PC-9 (cell line): ENCODE measurements around the gene CAP2. TPM values are rescaled to one million over a fixed set of nuclear protein-coding genes. Genes with fewer than 3 reads are reported as not detected.
A peak's percentile ranks its signal among the peaks of the same experiment; 100 is the strongest.
"Not testable (repeated sequence)": the region's sequence is repeated elsewhere in the genome, so short reads cannot be mapped to it uniquely, and the experiment has no call there.

Source experiments
- BruUV-seq: library from RNA; stranded (reverse); fragments of 400-500 nt; replicated peaks from 2 replicates; lab custom pipeline; 2021; lab: Mats Ljungman, UMichigan
- CTCF ChIA-PET: fragments of 300-600 bp; sonication (Branson Sonifier 250); formaldehyde crosslinking; loops from one replicate; lab custom pipeline; 2022; ENCODE audit warnings: antibody characterized with exemption; lab: Charles Lee
- POLR2A ChIA-PET: fragments of 300-600 bp; sonication (Branson Sonifier 250); formaldehyde crosslinking; loops from one replicate; lab custom pipeline; 2022; ENCODE audit warnings: antibody characterized with exemption; ENCODE audit not compliant: unreplicated experiment; lab: Charles Lee
- DNase-seq, 2 experiments: peaks; one replicate each; pipeline versions ENCODE4 v3.0.0 to v3.0.0-alpha.2; 2015 to 2022; ENCODE audit warnings: mixed read lengths in 1 of 2
- H2AFZ ChIP-seq: fragments of 200-600 bp; sonication (generic); 2 replicates; pipeline ENCODE4 v1.8.1; 2017; ENCODE audit warnings: antibody characterized with exemption
- H3F3A ChIP-seq: fragments of 200-600 bp; sonication (generic); 2 replicates; pipeline ENCODE4 v1.8.1; 2017; ENCODE audit warnings: antibody characterized with exemption, mild to moderate bottlenecking, low read depth; ENCODE audit not compliant: insufficient read depth
- H3K27ac ChIP-seq: fragments of 200-600 bp; sonication (generic); 2 replicates; pipeline ENCODE4 v1.6.1; 2016; ENCODE audit warnings: mixed run types
- H3K27me3 ChIP-seq: fragments of 200-600 bp; sonication (generic); 2 replicates; pipeline ENCODE4 v1.6.1; 2016; ENCODE audit warnings: low read depth, mixed run types; ENCODE audit not compliant: insufficient read depth
- H3K36me3 ChIP-seq: fragments of 200-600 bp; sonication (generic); 2 replicates; pipeline ENCODE4 v1.6.1; 2016; ENCODE audit warnings: low read depth, mixed run types
- H3K4me1 ChIP-seq: fragments of 200-600 bp; sonication (generic); replicated peaks from 2 replicates; pipeline ENCODE4 v1.6.1; 2016; ENCODE audit warnings: mixed run types; ENCODE audit not compliant: insufficient read depth
- H3K4me2 ChIP-seq: fragments of 200-600 bp; sonication (generic); 2 replicates; pipeline ENCODE4 v1.6.1; 2017; ENCODE audit warnings: mixed run types
- H3K4me3 ChIP-seq: fragments of 200-600 bp; sonication (generic); 2 replicates; pipeline ENCODE4 v1.6.1; 2016; ENCODE audit warnings: mixed run types
- H3K79me2 ChIP-seq: fragments of 200-600 bp; sonication (generic); 2 replicates; pipeline ENCODE4 v1.6.1; 2017; ENCODE audit warnings: low read depth, mixed run types
- H3K9me2 ChIP-seq: fragments of 200-600 bp; sonication (generic); 2 replicates; pipeline ENCODE4 v1.8.1; 2017; ENCODE audit warnings: mild to moderate bottlenecking; ENCODE audit not compliant: insufficient read depth
- H3K9me3 ChIP-seq: fragments of 200-600 bp; sonication (generic); 2 replicates; pipeline ENCODE4 v1.8.1; 2016; ENCODE audit warnings: low read depth; ENCODE audit not compliant: insufficient read depth
- H4K20me1 ChIP-seq: fragments of 200-600 bp; sonication (generic); 2 replicates; pipeline ENCODE4 v1.8.1; 2017; ENCODE audit not compliant: insufficient read depth
- CTCF ChIP-seq: fragments of 200-600 bp; sonication (generic); conservative IDR thresholded peaks from 2 replicates; pipeline ENCODE4 v1.6.1; 2017; ENCODE audit warnings: mixed run types, antibody characterized with exemption, mild to moderate bottlenecking, moderate library complexity
- EZH2 ChIP-seq: fragments of 200-600 bp; sonication (generic); IDR thresholded peaks from 2 replicates; pipeline ENCODE4 v1.8.0; 2017; ENCODE audit warnings: antibody characterized with exemption, low read depth
- intact Hi-C: fragments of 100-400 bp; cut with micrococcal nuclease; formaldehyde crosslinking; loops from one replicate; pipeline ENCODE4 v1.10.0; 2022; ENCODE audit not compliant: unreplicated experiment
- total RNA-seq: library from RNA; stranded (reverse); gene quantifications from 2 replicates; pipeline ENCODE4 v1.2.3, GENCODE V29; 2021

CAP2 gene
- total RNA-seq, 1 experiment from 2014 or later, result 12.0 TPM

- H4K20me1 ChIP-seq, result no peaks in the 10 kb centered on the region
- BruUV-seq, result no TSS peak
- H3K36me3 ChIP-seq, result no peaks in the 10 kb centered on the region
- DNase-seq, result no peak
- H3K27ac ChIP-seq, result no peak overlapping the region
- no peaks in the 10 kb centered on the region for H3K9me2 ChIP-seq
- H3K4me2 ChIP-seq, result peak overlapping the region; percentile 56; the same call in 1 of the 2 replicates
- no peak overlapping the region for H3K4me3 ChIP-seq
- POLR2A ChIA-PET, result no interaction called here
- H3K79me2 ChIP-seq, result no peaks in the 10 kb centered on the region
- H3F3A ChIP-seq, result peaks cover 6% of the 10 kb centered on the region; the same call in 1 of the 2 replicates
- no peaks in the 10 kb centered on the region for H3K27me3 ChIP-seq
- intact Hi-C loops, result loop anchor here (1.0 to 10.0 kb wide), 8 partner anchors 169 to 571 kb away; partner anchors contain the start of genes KDM1B, NHLRC1 and TPMT
- no peak for TF ChIP-seq EZH2
- TF ChIP-seq CTCF, result no peak
- CTCF ChIA-PET, result interaction anchor here (0.6 kb wide), 4 partner anchors 71 to 941 kb away, joined by 3 to 5 read pairs (median 3); no protein-coding TSS in a partner anchor
- H3K9me3 ChIP-seq, result no peaks in the 10 kb centered on the region
- H3K4me1 ChIP-seq, result no peaks in the 10 kb centered on the region
- H2AFZ ChIP-seq, result no peak overlapping the region
Observed at GRCh38 chr6:17583811-17584210, 190.4 kb downstream of the CAP2 start.

- TF ChIP-seq CTCF, result peak; percentile 90
- TF ChIP-seq EZH2, result no peak
- CTCF ChIA-PET, result interaction anchor here (0.6 kb wide), 4 partner anchors 72 to 940 kb away, joined by 3 to 5 read pairs (median 3); no protein-coding TSS in a partner anchor
- POLR2A ChIA-PET, result no interaction called here
- intact Hi-C loops, result loop anchor here (1.0 to 10.0 kb wide), 8 partner anchors 170 to 570 kb away; partner anchors contain the start of genes KDM1B, NHLRC1 and TPMT
- no peaks in the 10 kb centered on the region for H3K27me3 ChIP-seq
- H3K4me1 ChIP-seq, result peaks cover 5% of the 10 kb centered on the region; the same call in 1 of the 2 replicates
- peaks cover 11% of the 10 kb centered on the region; the same call in 1 of the 2 replicates for H3F3A ChIP-seq
- no peak overlapping the region for H3K27ac ChIP-seq
- H3K36me3 ChIP-seq, result no peaks in the 10 kb centered on the region
- no TSS peak for BruUV-seq
- H4K20me1 ChIP-seq, result no peaks in the 10 kb centered on the region
- H3K9me2 ChIP-seq, result no peaks in the 10 kb centered on the region
- no peaks in the 10 kb centered on the region for H3K79me2 ChIP-seq
- H2AFZ ChIP-seq, result no peak overlapping the region
- DNase-seq, result no peak
- no peaks in the 10 kb centered on the region for H3K9me3 ChIP-seq
- no peak overlapping the region for H3K4me3 ChIP-seq
- H3K4me2 ChIP-seq, result peak overlapping the region; percentile 56; the same call in 1 of the 2 replicates
Observed at GRCh38 chr6:17584241-17584803, 190.9 kb downstream of the CAP2 start.

GRCh38 chr6:17585766-17586490, 192.5 kb downstream of the CAP2 start:
- Histone ChIP-seq H3K27me3 (no peaks in the 10 kb centered on the region), H3K79me2 (no peaks in the 10 kb centered on the region), H3K36me3 (no peaks in the 10 kb centered on the region), H3K9me3 (no peaks in the 10 kb centered on the region), H3K4me1 (peaks cover 11% of the 10 kb centered on the region), H3K27ac (no peak overlapping the region), H3K4me2 (no peak overlapping the region), H3K4me3 (no peak overlapping the region), H3K9me2 (no peaks in the 10 kb centered on the region), H3F3A (peaks cover 11% of the 10 kb centered on the region; the same call in 1 of the 2 replicates), H4K20me1 (no peaks in the 10 kb centered on the region), H2AFZ (no peak overlapping the region)
- no TSS peak for BruUV-seq
- TF ChIP-seq CTCF (peak; percentile 41), EZH2 (no peak)
- DNase-seq, result peak in 1 of 2 experiments; percentile 66
- ChIA-PET POLR2A (interaction anchor here (0.7 kb wide), 1 partner anchor 67 kb away, joined by 3 read pairs; no protein-coding TSS in a partner anchor), CTCF (no interaction called here)
- intact Hi-C loops, result loop anchor here (2.0 to 10.0 kb wide), 5 partner anchors 171 to 916 kb away; partner anchors contain the start of genes KDM1B, NHLRC1 and TPMT

GRCh38 chr6:17586623-17587022, 193.2 kb downstream of the CAP2 start:
- intact Hi-C loops, result loop anchor here (5.0 to 10.0 kb wide), 4 partner anchors 172 to 916 kb away; partner anchors contain the start of genes KDM1B, NHLRC1 and TPMT
- H2AFZ ChIP-seq, BruUV-seq, POLR2A ChIA-PET, H3K4me2 ChIP-seq, H4K20me1 ChIP-seq, H3K36me3 ChIP-seq, H3K4me3 ChIP-seq, H3K27me3 ChIP-seq, H3K9me3 ChIP-seq, H3K9me2 ChIP-seq, H3K79me2 ChIP-seq, DNase-seq, H3K27ac ChIP-seq, CTCF ChIA-PET: not testable (repeated sequence)
- H3K4me1 ChIP-seq, result peaks cover 11% of the 10 kb centered on the region
- peaks cover 11% of the 10 kb centered on the region; the same call in 1 of the 2 replicates for H3F3A ChIP-seq
